NCI-H748 treated with DMSO at 0.1 percent for 48 hours (cell line): ENCODE measurements around the gene TBX21.
"Not testable (repeated sequence)": the region's sequence is repeated elsewhere in the genome, so short reads cannot be mapped to it uniquely, and the experiment has no call there.

Experiments used
- DNase-seq: peaks from one replicate; lab custom pipeline; 2025; lab: John Stamatoyannopoulos, UW

TBX21 gene

GRCh38 chr17:47733674-47734410, 806 bp downstream of the TBX21 start:
- no peak for DNase-seq

DNA sequence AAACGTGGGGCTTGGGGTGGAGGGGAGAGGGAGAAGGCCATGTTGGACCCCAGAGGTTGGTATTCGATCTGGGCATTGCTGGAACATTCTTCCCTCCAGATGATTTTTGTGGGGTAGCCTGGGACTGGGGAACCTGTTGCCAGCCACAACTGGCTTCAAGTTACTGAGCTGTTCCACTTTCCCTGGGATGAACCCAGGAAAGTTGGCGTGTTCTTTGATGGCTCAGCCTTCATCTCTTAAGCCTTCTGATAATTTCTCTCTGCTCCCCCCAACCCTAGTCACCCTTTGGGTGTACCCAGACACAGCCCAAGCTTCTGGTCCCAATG, 2.1 kb downstream of the TBX21 start:
- DNase-seq, result no peak

DNA sequence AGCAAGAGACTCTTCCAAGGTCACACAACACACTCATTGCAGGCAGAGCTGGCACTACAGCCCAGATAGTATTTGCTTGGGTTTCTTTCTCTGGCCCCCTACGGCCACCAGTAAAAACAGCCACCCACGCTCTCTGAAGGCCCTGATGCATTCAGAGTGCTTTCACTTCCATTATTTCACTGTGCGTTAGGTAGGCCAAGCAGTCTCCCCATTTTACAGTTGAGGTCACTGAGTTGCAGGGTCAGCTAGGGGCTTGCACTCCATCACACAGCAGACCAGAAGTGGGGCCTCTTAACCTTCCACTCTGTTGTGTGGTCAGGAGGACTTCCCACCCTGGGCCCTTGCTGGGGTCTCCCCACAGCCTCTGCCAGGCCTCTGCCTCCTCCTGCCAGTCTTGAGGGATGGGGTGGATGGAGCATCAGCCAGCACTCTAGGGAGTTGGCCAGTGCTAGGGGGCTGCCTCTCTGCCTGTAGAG, 2.5 kb downstream of the TBX21 start:
- DNase-seq, result no peak

DNA sequence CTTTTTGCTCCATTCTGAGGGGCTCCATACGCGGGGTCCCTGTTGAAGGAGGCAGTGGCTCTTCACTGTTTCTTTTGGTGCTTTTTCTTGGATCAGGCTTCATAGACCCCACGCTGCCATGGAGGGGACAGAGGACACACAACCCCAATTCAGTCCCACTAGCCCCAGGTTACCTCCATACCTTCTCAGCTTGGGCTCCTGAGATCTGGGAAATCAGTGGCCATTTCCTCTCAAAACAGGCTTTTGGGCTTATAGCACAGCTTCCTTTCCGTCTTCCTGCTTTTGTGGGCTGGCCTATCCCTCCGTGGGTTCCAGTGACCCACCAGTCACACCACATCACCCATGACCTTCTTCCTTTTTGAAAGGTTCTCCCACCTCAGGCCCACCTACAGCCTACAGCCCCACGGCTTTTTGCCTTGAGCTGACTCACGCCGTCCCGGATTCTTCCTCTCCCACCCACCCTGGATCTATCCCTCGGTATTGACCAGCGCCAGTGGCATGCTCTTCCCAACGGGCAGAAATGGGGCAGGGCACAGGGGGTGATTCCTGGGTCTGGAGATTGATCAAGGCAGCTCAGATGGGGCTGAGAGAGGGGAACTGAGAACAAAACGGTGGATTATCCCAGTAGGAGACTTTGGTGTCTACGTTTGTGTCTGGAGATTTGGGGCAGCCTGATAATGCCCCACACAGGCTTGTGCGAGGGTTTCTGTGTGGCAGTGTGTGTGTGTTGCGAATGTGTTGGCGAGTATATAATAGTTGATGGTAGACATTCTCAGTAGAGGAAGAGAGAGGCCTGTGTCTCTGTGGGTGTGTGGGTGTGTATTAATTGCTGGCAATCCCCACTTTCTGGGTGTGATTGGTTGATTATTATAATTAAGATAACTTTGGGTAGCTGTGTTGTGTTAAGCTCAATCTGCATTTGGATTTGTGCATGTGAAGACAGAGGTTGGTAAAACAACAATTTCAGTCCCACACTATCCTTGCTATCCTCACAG, 3.8 kb downstream of the TBX21 start:
- DNase-seq, result no peak

- no peak for DNase-seq
Measured at GRCh38 chr17:47738178-47738577, 5.1 kb downstream of the TBX21 start.

- no peak for DNase-seq
Measured at GRCh38 chr17:47739150-47739549, 6.1 kb downstream of the TBX21 start.

GRCh38 chr17:47739945-47740344, 6.9 kb downstream of the TBX21 start:
- not testable (repeated sequence) for DNase-seq

DNA sequence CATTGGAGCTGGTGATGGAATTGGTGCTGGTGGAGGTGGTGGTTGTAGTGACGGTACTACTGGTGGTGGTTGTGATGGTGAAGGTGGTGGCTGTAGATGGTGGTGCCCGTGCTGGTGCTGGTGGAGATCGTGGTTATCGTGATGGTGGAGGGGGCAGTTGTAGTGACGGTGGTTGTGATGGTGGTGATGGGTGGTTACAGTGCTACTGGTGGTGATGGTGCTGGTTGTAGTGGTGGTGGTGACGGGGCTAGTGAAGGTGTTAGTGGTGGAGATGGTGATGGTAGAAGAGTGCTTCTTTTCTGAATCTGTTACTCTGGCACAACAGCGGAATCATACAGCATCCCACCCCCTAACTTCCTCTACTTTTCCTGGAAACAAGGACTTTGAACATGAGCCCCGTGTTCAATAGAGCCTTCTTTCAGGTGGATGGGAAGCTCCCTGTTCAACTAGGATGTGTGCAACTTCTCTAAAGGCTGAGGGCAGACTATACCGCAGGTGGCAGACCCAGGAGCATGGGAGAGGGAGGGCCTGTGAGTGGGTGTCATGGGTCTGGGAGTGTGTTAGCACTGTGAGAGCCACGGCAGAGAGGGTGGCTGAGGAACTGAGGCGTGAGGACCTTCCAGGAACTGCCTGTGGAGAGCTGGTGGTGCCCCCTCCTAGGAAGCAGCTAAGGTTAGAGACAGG, 8.2 kb downstream of the TBX21 start:
- no peak for DNase-seq

DNA sequence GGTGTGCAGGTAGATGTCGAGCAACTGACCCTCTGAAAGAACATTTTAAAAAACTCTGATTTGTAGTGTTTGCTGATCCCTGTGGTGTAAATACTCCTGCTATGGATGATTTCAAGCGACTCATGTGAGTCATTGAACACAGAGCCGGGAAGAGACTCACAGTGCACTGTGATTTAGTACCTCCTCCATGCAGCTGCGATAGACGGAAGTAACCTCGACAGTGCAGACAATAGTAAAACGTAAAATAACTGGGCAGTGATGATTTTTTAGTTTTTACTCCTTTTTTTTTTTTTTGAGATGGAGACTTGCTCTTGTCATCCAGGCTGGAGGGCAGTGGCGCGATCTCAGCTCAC, 8.7 kb downstream of the TBX21 start:
- DNase-seq, result no peak

DNA sequence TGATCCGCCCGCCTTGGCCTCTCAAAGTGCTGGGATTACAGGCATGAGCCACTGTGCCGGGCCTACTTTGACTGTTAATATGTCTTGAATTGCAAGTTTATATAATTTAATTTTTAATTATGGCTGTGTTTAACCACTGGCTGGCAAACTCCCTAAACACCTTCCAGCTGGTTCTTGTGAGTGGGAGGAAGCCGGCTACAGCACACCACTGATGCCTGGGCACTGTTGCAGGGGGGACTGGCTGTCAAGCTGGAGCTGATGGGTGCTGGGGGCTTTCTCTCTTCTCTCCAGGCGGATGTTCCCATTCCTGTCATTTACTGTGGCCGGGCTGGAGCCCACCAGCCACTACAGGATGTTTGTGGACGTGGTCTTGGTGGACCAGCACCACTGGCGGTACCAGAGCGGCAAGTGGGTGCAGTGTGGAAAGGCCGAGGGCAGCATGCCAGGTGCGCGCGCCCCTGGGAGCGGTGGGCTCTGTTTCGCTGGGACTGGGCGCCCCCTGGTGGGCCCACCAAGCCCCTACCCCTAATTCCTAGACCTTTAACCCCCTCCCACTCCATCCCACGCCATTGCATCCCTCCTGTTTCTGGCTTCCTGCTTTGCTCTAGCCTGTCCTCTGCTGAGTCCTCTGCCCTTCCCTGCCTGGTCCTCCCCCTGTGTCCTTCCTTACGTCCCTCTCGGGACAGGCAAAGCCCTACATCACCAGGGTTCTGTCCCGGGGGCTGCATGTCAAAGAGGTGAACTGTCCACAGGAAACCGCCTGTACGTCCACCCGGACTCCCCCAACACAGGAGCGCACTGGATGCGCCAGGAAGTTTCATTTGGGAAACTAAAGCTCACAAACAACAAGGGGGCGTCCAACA, 9.5 kb downstream of the TBX21 start:
- no peak for DNase-seq

DNA sequence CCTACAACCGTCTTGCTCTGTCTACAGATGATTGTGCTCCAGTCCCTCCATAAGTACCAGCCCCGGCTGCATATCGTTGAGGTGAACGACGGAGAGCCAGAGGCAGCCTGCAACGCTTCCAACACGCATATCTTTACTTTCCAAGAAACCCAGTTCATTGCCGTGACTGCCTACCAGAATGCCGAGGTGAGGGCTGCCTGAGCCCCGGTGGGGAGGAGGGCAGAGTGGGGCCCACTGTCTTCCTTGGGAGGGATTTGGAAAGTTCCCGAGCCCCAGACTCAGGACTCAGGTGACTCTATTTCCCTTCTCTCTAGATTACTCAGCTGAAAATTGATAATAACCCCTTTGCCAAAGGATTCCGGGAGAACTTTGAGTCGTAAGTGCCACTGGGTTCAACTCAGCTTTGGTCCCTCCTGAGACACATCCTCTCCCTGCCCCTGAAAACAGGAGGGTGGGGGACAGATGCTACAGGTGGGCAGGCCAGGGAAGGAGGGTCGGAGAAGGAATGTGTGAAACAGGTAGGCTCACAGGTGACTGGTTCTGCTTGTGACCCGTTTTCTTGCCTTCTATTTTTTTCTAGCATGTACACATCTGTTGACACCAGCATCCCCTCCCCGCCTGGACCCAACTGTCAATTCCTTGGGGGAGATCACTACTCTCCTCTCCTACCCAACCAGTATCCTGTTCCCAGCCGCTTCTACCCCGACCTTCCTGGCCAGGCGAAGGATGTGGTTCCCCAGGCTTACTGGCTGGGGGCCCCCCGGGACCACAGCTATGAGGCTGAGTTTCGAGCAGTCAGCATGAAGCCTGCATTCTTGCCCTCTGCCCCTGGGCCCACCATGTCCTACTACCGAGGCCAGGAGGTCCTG, 11.4 kb downstream of the TBX21 start:
- DNase-seq, result no peak

- no peak for DNase-seq
Measured at GRCh38 chr17:47745037-47745380, 12.0 kb downstream of the TBX21 start.

- no peak for DNase-seq
Measured at GRCh38 chr17:47751471-47751870, 18.4 kb downstream of the TBX21 start.

- no peak for DNase-seq
Measured at GRCh38 chr17:47757386-47757785, 24.4 kb downstream of the TBX21 start.

- no peak for DNase-seq
Measured at GRCh38 chr17:47760409-47761140, 27.5 kb downstream of the TBX21 start.

- DNase-seq, result no peak
Measured at GRCh38 chr17:47762728-47763127, 29.7 kb downstream of the TBX21 start.

GRCh38 chr17:47763913-47764582, 31.0 kb downstream of the TBX21 start:
- DNase-seq, result no peak

GRCh38 chr17:47773649-47774048, 40.6 kb downstream of the TBX21 start:
- not testable (repeated sequence) for DNase-seq

GRCh38 chr17:47774331-47774730, 41.3 kb downstream of the TBX21 start:
- DNase-seq, result no peak
